Measurements from ENCODE around the gene ZNF469. TPM values are rescaled to one million over a fixed set of nuclear protein-coding genes. Genes with fewer than 3 reads are reported as not detected.

ZNF469 gene
- polyA plus RNA-seq, 1 donor from 2014 or later: not detected

DNA sequence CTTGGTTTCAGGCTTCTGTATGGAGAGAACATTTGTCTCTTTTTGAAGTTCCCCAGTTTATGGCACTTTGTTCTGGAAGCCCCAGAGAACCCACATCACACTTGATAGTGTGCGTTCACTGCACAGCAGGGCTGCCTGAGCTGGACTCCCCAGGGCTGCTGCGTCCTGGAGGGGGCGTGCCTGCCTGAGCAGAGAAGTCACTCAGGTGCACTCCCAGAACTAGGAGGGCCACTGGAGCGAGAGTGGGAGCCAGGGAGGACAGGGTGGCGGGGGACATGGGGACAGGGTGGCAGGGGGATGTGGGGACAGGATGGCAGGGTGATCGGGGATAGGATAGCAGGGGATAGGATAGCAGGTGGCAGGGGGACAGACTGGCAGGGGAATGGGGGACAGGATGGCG lies 43.9 kb upstream of the ZNF469 start:
- Histone ChIP-seq H3K79me2 (replicated peaks; ENCODE audit: insufficient read depth, low read length) (no peaks in the 10 kb centered on the region), H3K27me3 (ENCODE audit: insufficient read depth, low read depth, low read length) (no peaks in the 10 kb centered on the region), H3K9me2 (ENCODE audit: insufficient read depth, low read length) (no peaks in the 10 kb centered on the region), H2AFZ (ENCODE audit: low read depth, low read length) (no peak overlapping the region), H3K36me3 (ENCODE audit: insufficient read depth, low read length) (no peaks in the 10 kb centered on the region), H3F3A (ENCODE audit: insufficient read depth, low read length, poor library complexity, severe bottlenecking) (no peaks in the 10 kb centered on the region), H3K4me2 (ENCODE audit: low read length) (no peak overlapping the region), H3K4me3 (ENCODE audit: low read length) (no peak overlapping the region), H3K9me3 (ENCODE audit: low read length) (no peaks in the 10 kb centered on the region), H4K20me1 (ENCODE audit: insufficient read depth) (no peaks in the 10 kb centered on the region), H3K27ac (ENCODE audit: low read length) (no peak overlapping the region), H3K9ac (ENCODE audit: low read length) (no peak overlapping the region)
- no peak for TF ChIP-seq EZH2 (IDR thresholded peaks at IDR 0.05; ENCODE audit: borderline replicate concordance, insufficient read depth, low read length, poor library complexity, severe bottlenecking)
- TF ChIP-seq CTCF (IDR thresholded peaks at IDR 0.05; ENCODE audit: poor library complexity, severe bottlenecking): no peak
- no peak for TF ChIP-seq POLR2AphosphoS5 (IDR thresholded peaks at IDR 0.05)
- TF ChIP-seq SMC3 (conservative IDR thresholded peaks at IDR 0.05; ENCODE audit: poor library complexity): no peak
- no peak for TF ChIP-seq MXI1 (conservative IDR thresholded peaks at IDR 0.05; ENCODE audit: poor library complexity, severe bottlenecking)
- no peak for TF ChIP-seq RAD21 (conservative IDR thresholded peaks at IDR 0.05)
- TF ChIP-seq EP300 (conservative IDR thresholded peaks at IDR 0.05; ENCODE audit: poor library complexity, severe bottlenecking): no peak
- TF ChIP-seq, protein P1, sequence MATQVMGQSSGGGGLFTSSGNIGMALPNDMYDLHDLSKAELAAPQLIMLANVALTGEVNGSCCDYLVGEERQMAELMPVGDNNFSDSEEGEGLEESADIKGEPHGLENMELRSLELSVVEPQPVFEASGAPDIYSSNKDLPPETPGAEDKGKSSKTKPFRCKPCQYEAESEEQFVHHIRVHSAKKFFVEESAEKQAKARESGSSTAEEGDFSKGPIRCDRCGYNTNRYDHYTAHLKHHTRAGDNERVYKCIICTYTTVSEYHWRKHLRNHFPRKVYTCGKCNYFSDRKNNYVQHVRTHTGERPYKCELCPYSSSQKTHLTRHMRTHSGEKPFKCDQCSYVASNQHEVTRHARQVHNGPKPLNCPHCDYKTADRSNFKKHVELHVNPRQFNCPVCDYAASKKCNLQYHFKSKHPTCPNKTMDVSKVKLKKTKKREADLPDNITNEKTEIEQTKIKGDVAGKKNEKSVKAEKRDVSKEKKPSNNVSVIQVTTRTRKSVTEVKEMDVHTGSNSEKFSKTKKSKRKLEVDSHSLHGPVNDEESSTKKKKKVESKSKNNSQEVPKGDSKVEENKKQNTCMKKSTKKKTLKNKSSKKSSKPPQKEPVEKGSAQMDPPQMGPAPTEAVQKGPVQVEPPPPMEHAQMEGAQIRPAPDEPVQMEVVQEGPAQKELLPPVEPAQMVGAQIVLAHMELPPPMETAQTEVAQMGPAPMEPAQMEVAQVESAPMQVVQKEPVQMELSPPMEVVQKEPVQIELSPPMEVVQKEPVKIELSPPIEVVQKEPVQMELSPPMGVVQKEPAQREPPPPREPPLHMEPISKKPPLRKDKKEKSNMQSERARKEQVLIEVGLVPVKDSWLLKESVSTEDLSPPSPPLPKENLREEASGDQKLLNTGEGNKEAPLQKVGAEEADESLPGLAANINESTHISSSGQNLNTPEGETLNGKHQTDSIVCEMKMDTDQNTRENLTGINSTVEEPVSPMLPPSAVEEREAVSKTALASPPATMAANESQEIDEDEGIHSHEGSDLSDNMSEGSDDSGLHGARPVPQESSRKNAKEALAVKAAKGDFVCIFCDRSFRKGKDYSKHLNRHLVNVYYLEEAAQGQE (IDR thresholded peaks at IDR 0.05; ENCODE audit: borderline replicate concordance): no peak
- no peak for TF ChIP-seq TAF1 (IDR thresholded peaks at IDR 0.05; ENCODE audit: low read depth)

DNA sequence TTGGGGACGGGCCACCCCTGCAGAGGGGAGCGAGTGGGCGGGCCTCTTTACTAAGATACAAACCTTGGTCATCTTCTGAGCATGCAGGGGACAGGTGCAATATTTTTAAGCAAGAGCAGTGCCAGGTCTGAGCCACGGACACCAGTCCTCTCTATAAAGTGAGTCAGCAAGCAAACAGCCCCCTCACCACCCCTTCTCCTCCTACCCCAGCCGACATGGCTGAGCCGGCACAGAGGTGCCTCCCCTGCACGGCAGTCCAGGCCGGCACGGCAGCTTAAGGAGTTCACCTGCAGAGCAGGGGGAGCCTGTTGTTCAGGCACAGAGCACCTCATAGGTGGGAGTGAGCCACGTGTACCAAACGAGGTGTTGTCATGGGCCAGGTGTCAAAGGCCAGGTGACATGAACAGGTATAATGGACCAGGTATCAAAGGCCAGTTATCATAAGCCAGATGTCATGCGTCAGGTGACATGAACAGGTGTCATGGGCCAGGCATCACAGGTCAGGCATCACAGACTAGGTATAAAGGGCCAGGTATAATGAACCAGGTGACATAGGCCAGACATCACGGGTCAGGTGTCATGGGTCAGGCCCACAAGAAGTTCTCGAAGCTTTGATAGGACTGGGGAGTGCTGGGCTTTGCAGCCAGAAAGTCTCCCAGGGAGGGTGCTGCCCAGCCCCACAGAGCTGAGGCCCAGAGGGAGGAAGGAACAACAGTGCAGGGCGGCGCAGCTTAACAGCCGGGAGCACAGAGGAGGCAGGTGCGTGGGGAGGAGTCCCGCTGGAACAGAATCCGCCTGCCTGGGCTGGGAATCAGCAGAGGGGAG lies 42.6 kb upstream of the ZNF469 start:
- no peaks in the 10 kb centered on the region for H4K20me1 ChIP-seq (ENCODE audit: insufficient read depth)
- H3K36me3 ChIP-seq (ENCODE audit: insufficient read depth, low read length): no peaks in the 10 kb centered on the region
- no peaks in the 10 kb centered on the region for H3K27me3 ChIP-seq (ENCODE audit: insufficient read depth, low read depth, low read length)
- no peak overlapping the region for H3K27ac ChIP-seq (ENCODE audit: low read length)
- no peaks in the 10 kb centered on the region for H3K79me2 ChIP-seq (replicated peaks; ENCODE audit: insufficient read depth, low read length)
- H3K9me2 ChIP-seq (ENCODE audit: insufficient read depth, low read length): no peaks in the 10 kb centered on the region
- H3K9ac ChIP-seq (ENCODE audit: low read length): no peak overlapping the region
- no peaks in the 10 kb centered on the region for H3F3A ChIP-seq (ENCODE audit: insufficient read depth, low read length, poor library complexity, severe bottlenecking)
- no peaks in the 10 kb centered on the region for H3K9me3 ChIP-seq (ENCODE audit: low read length)
- H2AFZ ChIP-seq (ENCODE audit: low read depth, low read length): no peak overlapping the region
- TF ChIP-seq MXI1 (conservative IDR thresholded peaks at IDR 0.05; ENCODE audit: poor library complexity, severe bottlenecking) (no peak), POLR2AphosphoS5 (IDR thresholded peaks at IDR 0.05) (no peak)
- TF ChIP-seq, protein P1 (IDR thresholded peaks at IDR 0.05; ENCODE audit: borderline replicate concordance): no peak
- H3K4me2 ChIP-seq (ENCODE audit: low read length): no peak overlapping the region
- H3K4me3 ChIP-seq (ENCODE audit: low read length): no peak overlapping the region

Measured in neural cell (in vitro differentiated cells).